OCI-LY7 (cell line): ENCODE data around the gene TWIST2.

ENCODE experiments used
- EZH2phosphoT487 ChIP-seq: fragments of 200-600 bp; sonication (generic); IDR thresholded peaks from 2 replicates; pipeline ENCODE4 v1.6.1; 2018; ENCODE audit warnings: low read depth, borderline replicate concordance, mild to moderate bottlenecking, mixed run types, antibody characterized with exemption, low read length, moderate library complexity, mixed read lengths
- TF ChIP-seq, protein P1 (sequence below): fragments of 200-600 bp; sonication (generic); conservative IDR thresholded peaks from 2 replicates; pipeline ENCODE4 v1.5.1; 2014; ENCODE audit warnings: mild to moderate bottlenecking, antibody characterized with exemption, low read length, moderate library complexity, mixed read lengths

DNA sequence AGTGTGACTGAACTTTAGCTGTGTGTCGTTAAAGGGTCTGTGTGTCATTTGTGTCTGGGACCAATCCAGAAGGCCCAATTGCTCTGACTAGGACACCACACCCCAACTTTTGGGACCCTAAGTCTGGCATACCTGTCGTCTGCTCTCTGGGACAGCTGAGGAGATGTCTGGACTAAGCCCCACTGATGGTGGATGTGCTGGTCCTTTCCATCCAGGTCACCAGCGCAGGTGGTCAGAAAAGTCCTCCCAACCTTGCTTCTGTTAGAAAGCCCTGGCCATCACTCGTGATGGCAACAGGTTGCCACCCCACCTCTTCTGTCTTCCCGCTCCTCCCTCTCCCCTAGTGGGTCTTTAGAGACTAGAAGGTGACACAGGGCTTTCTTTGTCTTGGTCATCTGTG, 37.6 kb upstream of the TWIST2 start:
- TF ChIP-seq, protein P1, sequence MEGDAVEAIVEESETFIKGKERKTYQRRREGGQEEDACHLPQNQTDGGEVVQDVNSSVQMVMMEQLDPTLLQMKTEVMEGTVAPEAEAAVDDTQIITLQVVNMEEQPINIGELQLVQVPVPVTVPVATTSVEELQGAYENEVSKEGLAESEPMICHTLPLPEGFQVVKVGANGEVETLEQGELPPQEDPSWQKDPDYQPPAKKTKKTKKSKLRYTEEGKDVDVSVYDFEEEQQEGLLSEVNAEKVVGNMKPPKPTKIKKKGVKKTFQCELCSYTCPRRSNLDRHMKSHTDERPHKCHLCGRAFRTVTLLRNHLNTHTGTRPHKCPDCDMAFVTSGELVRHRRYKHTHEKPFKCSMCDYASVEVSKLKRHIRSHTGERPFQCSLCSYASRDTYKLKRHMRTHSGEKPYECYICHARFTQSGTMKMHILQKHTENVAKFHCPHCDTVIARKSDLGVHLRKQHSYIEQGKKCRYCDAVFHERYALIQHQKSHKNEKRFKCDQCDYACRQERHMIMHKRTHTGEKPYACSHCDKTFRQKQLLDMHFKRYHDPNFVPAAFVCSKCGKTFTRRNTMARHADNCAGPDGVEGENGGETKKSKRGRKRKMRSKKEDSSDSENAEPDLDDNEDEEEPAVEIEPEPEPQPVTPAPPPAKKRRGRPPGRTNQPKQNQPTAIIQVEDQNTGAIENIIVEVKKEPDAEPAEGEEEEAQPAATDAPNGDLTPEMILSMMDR, result no peak
- no peak for TF ChIP-seq EZH2phosphoT487
